NCI-H1930 (cell line): ENCODE measurements around the gene SLC16A4.

ENCODE experiments used
- DNase-seq, 2 experiments: peaks; one replicate each; lab custom pipeline; 2025; lab: John Stamatoyannopoulos, UW

SLC16A4 gene

DNA sequence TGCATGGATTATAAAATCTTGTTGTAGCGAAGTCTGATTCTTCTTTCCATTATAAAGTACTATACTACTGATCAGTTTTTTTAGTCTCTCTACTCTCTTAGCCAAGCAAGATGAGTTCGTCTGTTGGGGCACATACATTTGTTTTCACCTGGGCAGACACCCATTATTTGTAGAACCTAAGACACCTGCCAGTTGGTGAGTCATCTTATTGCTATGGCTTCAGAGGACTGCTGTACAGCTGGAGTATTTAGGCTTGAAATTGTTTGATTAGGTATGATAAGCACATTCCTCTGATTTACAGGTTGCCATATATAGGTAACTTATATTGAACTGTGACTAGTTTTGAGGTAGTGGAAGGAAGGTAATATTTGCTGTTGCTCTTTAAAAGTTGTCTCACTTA is 34.4 kb downstream of the SLC16A4 start:
- DNase-seq = no peak

DNA sequence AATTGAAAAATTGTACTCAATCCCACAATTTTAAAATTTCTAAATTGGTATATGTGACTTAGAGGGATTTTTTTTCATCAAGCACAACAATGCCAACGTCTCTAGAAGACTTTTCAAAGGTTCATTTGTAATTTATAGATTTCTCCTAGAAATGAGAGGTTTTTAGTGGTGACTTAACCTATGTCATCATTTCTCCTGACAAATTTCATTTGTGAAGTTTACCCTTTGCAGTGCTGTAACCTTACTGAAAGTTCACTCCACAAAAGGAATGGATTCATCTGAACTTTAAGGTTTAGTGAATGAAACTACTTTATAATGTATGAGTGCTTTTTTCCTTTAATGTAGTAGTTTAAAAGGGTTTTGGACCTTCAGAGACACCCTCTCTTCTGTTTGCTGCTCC is 35.5 kb downstream of the SLC16A4 start:
- no peak for DNase-seq

DNA sequence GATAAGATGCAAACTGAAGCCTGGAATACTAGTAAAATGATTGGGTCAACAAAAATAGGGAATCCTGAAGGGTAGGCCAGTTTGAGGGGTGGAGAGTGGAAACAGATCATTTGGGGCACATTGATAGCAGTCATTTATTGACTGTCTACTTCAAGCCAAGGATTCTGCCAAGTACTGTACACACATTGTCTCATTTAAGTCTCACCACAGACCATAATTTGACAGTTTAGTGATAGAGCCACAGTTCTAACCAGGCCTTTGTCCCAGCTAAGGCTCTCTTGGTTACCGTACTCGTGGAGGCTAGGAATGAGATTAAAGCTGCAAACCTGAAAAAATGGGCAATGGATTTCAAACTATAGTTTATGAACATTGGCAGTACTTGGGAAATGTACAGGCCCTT is 40.5 kb downstream of the SLC16A4 start:
- DNase-seq = no peak

DNA sequence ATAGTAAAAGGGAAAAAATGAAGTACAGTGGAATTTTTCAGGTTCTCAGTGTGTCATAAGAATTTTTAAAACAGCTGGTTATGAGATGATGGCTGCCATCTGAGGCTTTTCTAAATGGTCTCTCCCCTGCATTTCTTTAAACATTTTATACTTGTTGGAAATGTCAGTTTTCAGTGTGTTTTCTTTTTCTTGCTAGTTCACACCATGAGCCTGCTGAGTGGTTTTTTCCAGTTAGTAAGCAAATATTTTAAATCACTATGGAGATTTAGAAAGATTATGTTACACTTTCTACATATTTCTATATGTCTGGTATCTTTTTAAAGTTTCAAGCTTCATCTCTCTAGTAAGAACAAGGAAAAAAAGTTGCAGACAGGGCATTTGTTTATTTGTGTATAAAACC is 42.1 kb downstream of the SLC16A4 start:
- no peak for DNase-seq

- no peak for DNase-seq
These were observed 42.8 kb downstream of the SLC16A4 start for GRCh38 chr1:110348050-110348449.

- no peak for DNase-seq
These were observed 43.5 kb downstream of the SLC16A4 start for GRCh38 chr1:110347182-110347893.

GRCh38 chr1:110346690-110347089 is 44.1 kb downstream of the SLC16A4 start:
- DNase-seq = no peak

DNA sequence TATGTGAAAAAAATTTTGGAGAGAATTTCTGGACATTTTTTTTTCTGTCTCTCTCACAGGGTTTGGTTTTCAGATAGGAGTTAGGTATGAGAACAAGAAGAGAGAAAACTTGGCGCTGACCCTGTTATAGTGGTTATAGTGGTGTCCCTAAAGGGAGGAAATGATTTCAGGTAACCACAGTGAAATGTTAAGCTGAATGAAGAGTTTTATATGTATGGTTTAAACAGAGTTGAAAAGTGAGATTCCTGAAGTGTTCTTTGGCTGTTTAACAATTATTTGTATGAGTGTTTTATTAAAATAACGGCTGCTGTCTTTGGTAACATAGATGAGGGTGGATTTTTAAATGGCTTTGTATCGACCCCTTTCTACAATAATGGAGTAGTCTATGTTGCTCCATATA is 45.3 kb downstream of the SLC16A4 start:
- no peak for DNase-seq

DNA sequence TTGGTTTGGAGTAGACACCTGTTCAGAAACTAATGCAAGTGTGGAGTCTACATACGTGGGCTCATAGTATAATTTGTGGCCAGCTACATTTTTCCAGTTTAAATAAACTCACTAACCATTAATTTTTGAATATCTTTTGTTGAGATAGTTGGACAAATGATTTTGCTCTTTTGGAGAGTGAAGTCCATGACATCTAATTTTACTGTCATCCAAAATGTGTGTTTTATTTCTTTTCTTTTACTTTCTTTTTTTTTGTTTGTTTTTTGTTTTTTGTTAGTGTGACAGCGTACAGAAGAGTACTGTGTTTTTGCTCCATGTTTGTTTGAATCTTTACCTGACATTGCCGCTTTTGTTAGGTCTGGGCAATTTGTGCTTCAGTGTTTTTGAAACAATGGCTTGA is 46.7 kb downstream of the SLC16A4 start:
- DNase-seq = no peak

- DNase-seq = no peak
These were observed 47.6 kb downstream of the SLC16A4 start for GRCh38 chr1:110343249-110343648.

- DNase-seq = no peak
These were observed 48.9 kb downstream of the SLC16A4 start for GRCh38 chr1:110341872-110342331.

DNA sequence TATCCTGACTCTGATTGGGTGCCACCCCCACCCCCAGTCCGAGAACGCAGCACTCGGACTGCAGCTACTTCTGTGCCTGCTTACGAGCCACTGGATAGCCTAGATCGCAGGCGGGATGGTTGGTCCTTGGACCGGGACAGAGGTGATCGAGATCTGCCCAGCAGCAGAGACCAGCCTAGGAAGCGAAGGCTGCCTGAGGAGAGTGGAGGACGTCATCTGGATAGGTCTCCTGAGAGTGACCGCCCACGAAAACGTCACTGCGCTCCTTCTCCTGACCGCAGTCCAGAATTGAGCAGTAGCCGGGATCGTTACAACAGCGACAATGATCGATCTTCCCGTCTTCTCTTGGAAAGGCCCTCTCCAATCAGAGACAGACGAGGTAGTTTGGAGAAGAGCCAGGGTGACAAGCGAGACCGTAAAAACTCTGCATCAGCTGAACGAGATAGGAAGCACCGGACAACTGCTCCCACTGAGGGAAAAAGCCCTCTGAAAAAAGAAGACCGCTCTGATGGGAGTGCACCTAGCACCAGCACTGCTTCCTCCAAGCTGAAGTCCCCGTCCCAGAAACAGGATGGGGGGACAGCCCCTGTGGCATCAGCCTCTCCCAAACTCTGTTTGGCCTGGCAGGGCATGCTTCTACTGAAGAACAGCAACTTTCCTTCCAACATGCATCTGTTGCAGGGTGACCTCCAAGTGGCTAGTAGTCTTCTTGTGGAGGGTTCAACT is 49.5 kb downstream of the SLC16A4 start:
- no peak for DNase-seq

GRCh38 chr1:110340207-110340468 is 50.7 kb downstream of the SLC16A4 start:
- no peak for DNase-seq

DNA sequence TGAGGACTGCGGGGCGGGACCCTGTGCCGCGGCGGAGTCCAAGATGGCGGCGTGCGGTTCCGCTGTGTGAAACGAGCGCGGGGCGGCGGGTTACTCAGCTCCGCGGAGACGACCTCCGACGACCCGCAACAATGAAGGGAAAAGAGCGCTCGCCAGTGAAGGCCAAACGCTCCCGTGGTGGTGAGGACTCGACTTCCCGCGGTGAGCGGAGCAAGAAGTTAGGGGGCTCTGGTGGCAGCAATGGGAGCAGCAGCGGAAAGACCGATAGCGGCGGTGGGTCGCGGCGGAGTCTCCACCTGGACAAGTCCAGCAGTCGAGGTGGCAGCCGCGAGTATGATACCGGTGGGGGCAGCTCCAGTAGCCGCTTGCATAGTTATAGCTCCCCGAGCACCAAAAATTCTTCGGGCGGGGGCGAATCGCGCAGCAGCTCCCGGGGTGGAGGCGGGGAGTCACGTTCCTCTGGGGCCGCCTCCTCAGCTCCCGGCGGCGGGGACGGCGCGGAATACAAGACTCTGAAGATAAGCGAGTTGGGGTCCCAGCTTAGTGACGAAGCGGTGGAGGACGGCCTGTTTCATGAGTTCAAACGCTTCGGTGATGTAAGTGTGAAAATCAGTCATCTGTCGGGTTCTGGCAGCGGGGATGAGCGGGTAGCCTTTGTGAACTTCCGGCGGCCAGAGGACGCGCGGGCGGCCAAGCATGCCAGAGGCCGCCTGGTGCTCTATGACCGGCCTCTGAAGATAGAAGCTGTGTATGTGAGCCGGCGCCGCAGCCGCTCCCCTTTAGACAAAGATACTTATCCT is 51.2 kb downstream of the SLC16A4 start:
- DNase-seq = peak in 1 of 2 experiments; percentile 21

DNA sequence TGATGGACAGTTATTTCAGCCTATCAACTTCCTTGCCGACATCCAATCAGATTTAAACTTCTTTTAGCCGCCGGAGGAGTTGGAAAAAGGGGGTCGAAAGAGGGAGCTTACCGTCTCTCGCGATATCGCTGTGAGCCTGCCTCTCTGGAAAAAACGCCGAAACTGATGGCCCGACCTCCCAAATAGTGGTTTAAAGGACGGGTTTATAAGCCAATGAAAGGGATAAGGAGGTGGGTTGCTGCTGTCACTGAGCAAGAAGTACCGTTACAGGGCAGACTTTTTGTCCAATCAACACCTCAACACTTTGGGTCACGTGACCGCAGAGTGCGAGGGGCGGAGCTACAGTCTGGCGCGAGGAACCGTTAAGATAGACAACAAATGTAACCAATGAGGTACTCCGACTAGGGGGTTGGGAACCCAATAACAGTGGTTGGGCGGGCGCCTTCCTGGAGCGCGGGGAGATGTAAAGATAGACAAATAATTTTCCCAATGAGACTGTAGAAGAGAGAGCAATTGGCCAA is 51.9 kb downstream of the SLC16A4 start, which contains the start of gene RBM15:
Gene RBM15, plus strand, starts transcription at position 492 of the 521 bp plus-strand sequence. Its CDS starts 29 bp downstream, at position 521.
- peak; percentile 98 to 99 for DNase-seq

DNA sequence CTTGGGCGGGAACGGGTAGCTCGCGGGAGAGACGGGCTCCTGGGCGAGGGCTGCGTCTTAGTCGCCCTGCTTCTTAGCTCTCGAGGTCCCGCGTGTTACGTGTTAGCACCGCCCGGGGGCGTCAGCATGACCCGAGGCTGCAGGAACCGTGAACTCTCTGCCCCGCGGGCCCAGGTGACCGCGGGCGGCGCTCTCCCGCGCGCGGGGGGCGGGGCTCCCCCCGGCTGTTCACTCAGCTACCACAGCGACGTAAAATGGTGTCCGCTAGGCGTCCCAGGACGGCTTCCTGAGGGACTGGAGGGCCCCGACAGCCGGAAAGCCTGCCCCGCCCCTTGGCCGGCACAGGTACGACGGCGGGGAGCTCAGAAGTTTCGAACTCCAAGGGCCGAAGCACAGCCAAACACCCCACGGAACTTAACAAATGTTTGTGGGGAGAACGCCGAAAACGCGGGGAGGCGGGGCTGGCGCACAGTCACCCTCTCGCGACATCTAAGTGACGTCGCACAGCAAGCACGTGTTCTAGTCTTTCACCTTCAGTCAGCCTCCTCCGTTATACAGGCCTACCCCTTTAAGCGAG is 52.4 kb downstream of the SLC16A4 start:
- peak; percentile 81 to 90 for DNase-seq

GRCh38 chr1:110337704-110338308 is 53.0 kb downstream of the SLC16A4 start:
- peak in 1 of 2 experiments; percentile 39 for DNase-seq

DNA sequence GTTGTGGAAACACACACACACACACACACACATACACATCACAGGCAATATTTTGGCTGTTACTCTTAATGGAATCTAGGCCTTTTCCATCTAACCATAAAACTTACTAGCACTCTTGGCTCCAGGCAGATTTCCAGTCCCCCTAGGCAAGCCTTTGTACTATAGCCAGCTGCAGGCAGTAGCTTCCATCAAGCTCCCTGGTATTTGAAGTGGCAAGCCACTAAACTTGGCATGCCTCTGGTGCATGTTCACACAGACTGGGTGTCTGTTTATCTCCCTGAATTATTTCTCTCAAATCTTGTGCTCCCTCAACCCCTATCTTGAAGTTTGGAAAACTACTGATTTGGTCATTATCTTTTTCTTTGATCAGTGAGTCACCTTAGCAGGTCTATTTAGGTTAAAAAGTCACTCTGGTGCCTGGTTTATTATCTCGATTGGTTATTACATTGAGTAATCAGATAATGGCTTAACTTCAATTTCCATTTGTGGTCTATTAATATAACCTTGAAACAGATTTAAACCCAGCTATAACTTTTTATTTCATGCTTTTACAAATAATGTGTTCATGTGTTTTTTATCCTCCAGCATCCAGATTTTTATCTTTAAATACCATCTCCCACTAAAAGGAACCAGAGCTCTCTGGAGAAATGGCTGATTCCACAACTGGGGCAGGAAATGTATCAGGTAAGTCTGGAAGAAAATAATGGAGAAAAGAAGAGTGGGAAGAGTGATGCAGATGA is 54.4 kb downstream of the SLC16A4 start:
- DNase-seq = no peak

GRCh38 chr1:110335265-110335664 is 55.6 kb downstream of the SLC16A4 start:
- no peak for DNase-seq

DNA sequence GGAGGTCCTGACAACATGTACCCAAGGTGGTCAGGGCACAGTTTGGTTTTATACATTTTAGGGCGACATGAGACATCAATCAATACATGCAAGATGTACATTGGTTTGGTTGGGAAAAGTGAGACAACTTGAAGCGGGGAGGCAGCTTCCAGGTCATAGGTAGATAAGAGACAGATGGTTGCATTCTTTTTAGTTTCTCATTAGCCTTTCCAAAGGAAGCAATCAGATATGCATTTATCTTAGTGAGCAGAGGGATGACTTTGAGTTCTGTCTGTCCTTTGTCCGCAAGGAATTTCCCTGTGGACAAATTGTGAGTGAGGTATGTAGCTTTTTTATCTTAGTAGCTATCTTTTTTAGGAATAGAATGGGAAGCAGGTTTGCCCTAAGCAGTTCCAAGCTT is 62.1 kb downstream of the SLC16A4 start:
- DNase-seq = no peak

DNA sequence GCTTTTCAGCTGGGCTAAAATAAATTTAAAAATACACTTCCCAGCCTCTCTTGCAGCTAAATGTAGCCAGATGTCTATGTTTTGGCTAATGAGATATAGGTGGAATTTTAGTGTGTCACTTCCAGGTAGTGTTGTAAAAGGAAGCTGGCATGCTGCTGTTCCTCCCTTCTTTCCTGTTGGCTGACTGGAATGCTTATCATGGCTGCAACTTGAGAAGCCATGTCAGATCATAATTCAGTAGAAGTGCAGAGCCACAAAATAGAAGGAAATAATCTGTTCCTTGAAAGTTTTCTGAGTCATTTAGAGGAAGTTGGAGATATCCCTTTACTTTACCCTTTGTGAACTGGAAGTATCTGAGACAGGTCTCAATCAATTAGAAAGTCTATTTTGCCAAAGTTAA is 62.6 kb downstream of the SLC16A4 start:
- DNase-seq = no peak
